Esophagus muscularis mucosa (tissue), 4 donors: ENCODE data around the gene CIC. TPM values are rescaled to one million over a fixed set of nuclear protein-coding genes. Genes with fewer than 3 reads are reported as not detected.

Experiments
- DNase-seq: peaks from one replicate; pipeline ENCODE4 v3.0.0-alpha.2; 2017; ENCODE audit errors: extremely low spot score
- H3K27ac ChIP-seq, 4 donors: fragments of 200-600 bp; sonication (generic); replicated peaks in 1 of 4; 1 replicate in 3 of 4; 2 replicates in 1 of 4; pipeline ENCODE4 v1.5.1; 2016 to 2019; ENCODE audit warnings: mild to moderate bottlenecking in 1 of 4
- H3K27me3 ChIP-seq, 4 donors: fragments of 200-600 bp; sonication (generic); one replicate each; pipeline versions ENCODE4 v1.5.1 to v1.6.0; 2016 to 2019
- H3K36me3 ChIP-seq, 4 donors: fragments of 200-600 bp; sonication (generic); one replicate each; pipeline ENCODE4 v1.5.1; 2016 to 2019
- H3K4me1 ChIP-seq, 4 donors: fragments of 200-600 bp; sonication (generic); one replicate each; pipeline ENCODE4 v1.5.1; 2016 to 2019
- H3K4me3 ChIP-seq, 4 donors: fragments of 200-600 bp; sonication (generic); 1 replicate in 2 of 4; 2 replicates in 2 of 4; pipeline ENCODE4 v1.5.1; 2016 to 2019; ENCODE audit warnings: mild to moderate bottlenecking in 4 of 4, moderate library complexity in 1 of 4
- H3K9me3 ChIP-seq, 4 donors: fragments of 200-600 bp; sonication (generic); 1 replicate in 3 of 4; 2 replicates in 1 of 4; pipeline ENCODE4 v1.5.1; 2016 to 2019
- EP300 ChIP-seq: sonication (generic); formaldehyde crosslinking; IDR thresholded peaks from one replicate; pipeline ENCODE4 v1.6.1; 2017; ENCODE audit warnings: antibody characterized with exemption
- POLR2A ChIP-seq: fragments of 450-650 bp; IDR thresholded peaks from one replicate; pipeline ENCODE4 v1.6.1; 2017; ENCODE audit warnings: antibody characterized with exemption, moderate library complexity, mild to moderate bottlenecking, low read depth
- POLR2AphosphoS5 ChIP-seq, 2 donors: sonication (generic); formaldehyde crosslinking; IDR thresholded peaks; one replicate each; pipeline ENCODE4 v1.6.1; 2017; ENCODE audit warnings: antibody characterized with exemption in 2 of 2
- WGBS: methylation state at CpG from one replicate; pipeline ENCODE4 v1.1.5; 2018; 5-methylcytosine and 5-hydroxymethylcytosine counted together
- intact Hi-C: fragments of 100-400 bp; cut with DNase I; formaldehyde crosslinking; loops from one replicate; pipeline ENCODE4 v1.15.1; 2023
- total RNA-seq, 4 donors: library from RNA; depleted of rRNA; stranded (reverse); fragments of >200 nt; gene quantifications; one replicate each; pipeline versions ENCODE4 v1.1.0 to v1.2.1, GENCODE V29; 2016
- TF ChIP-seq, protein P1 (sequence below), 3 experiments: fragments of 200-600 bp in 2 of 3; fragments of 450-650 bp in 1 of 3; sonication (generic) in 2 of 3; IDR thresholded peaks; one replicate each; pipeline ENCODE4 v1.5.1; 2017 to 2019; ENCODE audit warnings: antibody characterized with exemption in 3 of 3, mild to moderate bottlenecking in 2 of 3, moderate library complexity in 1 of 3

The CIC gene
- total RNA-seq, 4 donors from 2014 or later, result 37.8 to 74.2 (median 56.3) TPM

- Histone ChIP-seq H3K27ac (peak overlapping the region; percentile 87 to 98 (median 92)), H3K4me3 (peak overlapping the region; percentile 63 to 93 (median 70)), H3K36me3 (peaks cover 26 to 31% (median 30%) of the 10 kb centered on the region in 4 donors), H3K4me1 (peaks cover 52 to 67% (median 61%) of the 10 kb centered on the region in 4 donors), H3K9me3 (no peaks in the 10 kb centered on the region), H3K27me3 (no peaks in the 10 kb centered on the region)
- WGBS, result 4% methylated on average over 23 of the region's 41 CpGs
- TF ChIP-seq EP300, result no peak
- TF ChIP-seq, protein P1, sequence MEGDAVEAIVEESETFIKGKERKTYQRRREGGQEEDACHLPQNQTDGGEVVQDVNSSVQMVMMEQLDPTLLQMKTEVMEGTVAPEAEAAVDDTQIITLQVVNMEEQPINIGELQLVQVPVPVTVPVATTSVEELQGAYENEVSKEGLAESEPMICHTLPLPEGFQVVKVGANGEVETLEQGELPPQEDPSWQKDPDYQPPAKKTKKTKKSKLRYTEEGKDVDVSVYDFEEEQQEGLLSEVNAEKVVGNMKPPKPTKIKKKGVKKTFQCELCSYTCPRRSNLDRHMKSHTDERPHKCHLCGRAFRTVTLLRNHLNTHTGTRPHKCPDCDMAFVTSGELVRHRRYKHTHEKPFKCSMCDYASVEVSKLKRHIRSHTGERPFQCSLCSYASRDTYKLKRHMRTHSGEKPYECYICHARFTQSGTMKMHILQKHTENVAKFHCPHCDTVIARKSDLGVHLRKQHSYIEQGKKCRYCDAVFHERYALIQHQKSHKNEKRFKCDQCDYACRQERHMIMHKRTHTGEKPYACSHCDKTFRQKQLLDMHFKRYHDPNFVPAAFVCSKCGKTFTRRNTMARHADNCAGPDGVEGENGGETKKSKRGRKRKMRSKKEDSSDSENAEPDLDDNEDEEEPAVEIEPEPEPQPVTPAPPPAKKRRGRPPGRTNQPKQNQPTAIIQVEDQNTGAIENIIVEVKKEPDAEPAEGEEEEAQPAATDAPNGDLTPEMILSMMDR (IDR thresholded peaks at IDR 0.05), result no peak
- TF ChIP-seq POLR2A, result no peak
- TF ChIP-seq POLR2AphosphoS5 (IDR thresholded peaks at IDR 0.05), result no peak
- DNase-seq, result no peak
- intact Hi-C loops, result no loop called here
Observed at GRCh38 chr19:42284591-42285341, 15.7 kb downstream of the CIC start.

- H3K9me3 ChIP-seq, result no peaks in the 10 kb centered on the region
- H3K4me3 ChIP-seq, result peak overlapping the region; percentile 63 to 93 (median 70)
- TF ChIP-seq, protein P1 (IDR thresholded peaks at IDR 0.05), result no peak
- no peak for TF ChIP-seq POLR2A
- TF ChIP-seq EP300, result no peak
- TF ChIP-seq POLR2AphosphoS5 (IDR thresholded peaks at IDR 0.05), result no peak
- H3K27ac ChIP-seq, result peak overlapping the region; percentile 87 to 98 (median 92)
- peaks cover 34 to 38% (median 38%) of the 10 kb centered on the region in 4 donors for H3K36me3 ChIP-seq
- H3K4me1 ChIP-seq, result peaks cover 51 to 62% (median 57%) of the 10 kb centered on the region in 4 donors
- intact Hi-C loops, result no loop called here
- H3K27me3 ChIP-seq, result no peaks in the 10 kb centered on the region
- no peak for DNase-seq
- 17% methylated on average over 5 of the region's 5 CpGs for WGBS
Observed at GRCh38 chr19:42285541-42285941, 16.5 kb downstream of the CIC start.

- Histone ChIP-seq H3K36me3 (peaks cover 36 to 43% (median 42%) of the 10 kb centered on the region in 4 donors), H3K27ac (peak overlapping the region; percentile 87 to 98 (median 92)), H3K9me3 (no peaks in the 10 kb centered on the region), H3K4me3 (peak overlapping the region; percentile 63 to 93 (median 70)), H3K4me1 (peaks cover 50 to 62% (median 54%) of the 10 kb centered on the region in 4 donors), H3K27me3 (no peaks in the 10 kb centered on the region)
- intact Hi-C loops, result no loop called here
- TF ChIP-seq EP300, result no peak
- TF ChIP-seq POLR2AphosphoS5 (IDR thresholded peaks at IDR 0.05), result no peak
- TF ChIP-seq, protein P1 (IDR thresholded peaks at IDR 0.05), result no peak
- TF ChIP-seq POLR2A, result no peak
- WGBS, result 14% methylated on average over 6 of the region's 6 CpGs
- no peak for DNase-seq
Observed at GRCh38 chr19:42285988-42286348, 16.9 kb downstream of the CIC start.

GRCh38 chr19:42286349-42287016 lies 17.4 kb downstream of the CIC start:
- peak overlapping the region; percentile 87 to 98 (median 92) for H3K27ac ChIP-seq
- H3K27me3 ChIP-seq, result no peaks in the 10 kb centered on the region
- H3K4me3 ChIP-seq, result peak overlapping the region; percentile 63 to 93 (median 70)
- DNase-seq, result no peak
- peaks cover 45 to 62% (median 51%) of the 10 kb centered on the region in 4 donors for H3K4me1 ChIP-seq
- peak in 1 of 2 donors; percentile 29 for TF ChIP-seq POLR2AphosphoS5 (IDR thresholded peaks at IDR 0.05)
- TF ChIP-seq EP300, result no peak
- WGBS, result 23% methylated on average over 8 of the region's 13 CpGs
- H3K36me3 ChIP-seq, result peaks cover 36 to 48% (median 47%) of the 10 kb centered on the region in 4 donors
- no peaks in the 10 kb centered on the region for H3K9me3 ChIP-seq
- intact Hi-C loops, result no loop called here

GRCh38 chr19:42287017-42287826 lies 18.2 kb downstream of the CIC start:
- no peak for DNase-seq
- intact Hi-C loops, result no loop called here
- no peak overlapping the region for H3K4me3 ChIP-seq
- H3K36me3 ChIP-seq, result peaks cover 37 to 55% (median 55%) of the 10 kb centered on the region in 4 donors
- no peaks in the 10 kb centered on the region for H3K9me3 ChIP-seq
- no peak for TF ChIP-seq POLR2A
- peak overlapping the region; percentile 87 to 98 (median 92) for H3K27ac ChIP-seq
- 85% methylated on average over 26 of the region's 30 CpGs for WGBS
- no peaks in the 10 kb centered on the region for H3K27me3 ChIP-seq
- H3K4me1 ChIP-seq, result peaks cover 38 to 55% (median 44%) of the 10 kb centered on the region in 4 donors
